K562 (cell line): ENCODE measurements around the gene ATOH8.

Experiments
- CBX5 ChIP-seq: IDR thresholded peaks from 2 replicates; pipeline ENCODE4 v1.6.1; 2014; ENCODE audit warnings: low read depth, borderline replicate concordance
- EGR1 ChIP-seq: fragments of 450-650 bp; conservative IDR thresholded peaks from 2 replicates; pipeline ENCODE4 v1.6.1; 2017; ENCODE audit warnings: mild to moderate bottlenecking
- MAFK ChIP-seq: IDR thresholded peaks from 2 replicates; pipeline ENCODE4 v1.6.1; 2011; ENCODE audit warnings: low read length, improper control_type of control experiment
- TF ChIP-seq, protein P1 (sequence below), 3 experiments: IDR thresholded peaks in 2 of 3; conservative IDR thresholded peaks in 1 of 3; 2 replicates each; pipeline ENCODE4 v1.5.1; 2011 to 2012; ENCODE audit warnings: low read length in 3 of 3, mild to moderate bottlenecking in 3 of 3, control low read depth in 2 of 3, improper control_type of control experiment in 1 of 3, inconsistent platforms in 1 of 3, low read depth in 1 of 3, mixed read lengths in 1 of 3, moderate library complexity in 1 of 3; ENCODE audit not compliant: insufficient read depth in 2 of 3
- TF ChIP-seq, protein P2 (sequence below), 2 experiments: fragments of 450-650 bp; formaldehyde crosslinking in 1 of 2; IDR thresholded peaks; 2 replicates each; pipeline versions ENCODE4 v1.4.0 to v1.6.1; 2014 to 2020; ENCODE audit warnings: mild to moderate bottlenecking in 2 of 2, borderline replicate concordance in 1 of 2, low read depth in 1 of 2

DNA sequence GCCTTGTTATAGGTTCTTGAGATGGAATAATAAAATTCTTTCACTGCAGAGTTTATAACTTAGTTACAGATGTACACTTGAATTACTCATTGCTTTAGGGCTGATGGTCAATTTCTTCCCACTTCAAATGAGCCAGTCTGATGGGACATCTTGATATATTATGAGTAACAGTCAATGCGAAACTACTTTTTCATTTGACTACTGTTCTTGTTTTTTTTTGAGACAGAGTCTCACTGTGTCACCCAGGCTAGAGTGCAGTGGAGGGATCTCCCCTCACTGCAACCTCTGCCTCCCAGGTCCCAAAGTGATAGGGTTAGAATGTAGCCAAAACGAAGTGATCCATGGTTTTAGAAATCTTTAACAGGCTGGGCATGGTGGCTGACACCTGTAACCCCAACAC lies 77.9 kb downstream of the ATOH8 start:
- TF ChIP-seq MAFK, result no peak
- no peak for TF ChIP-seq CBX5
- no peak for TF ChIP-seq EGR1
- TF ChIP-seq, protein P1, sequence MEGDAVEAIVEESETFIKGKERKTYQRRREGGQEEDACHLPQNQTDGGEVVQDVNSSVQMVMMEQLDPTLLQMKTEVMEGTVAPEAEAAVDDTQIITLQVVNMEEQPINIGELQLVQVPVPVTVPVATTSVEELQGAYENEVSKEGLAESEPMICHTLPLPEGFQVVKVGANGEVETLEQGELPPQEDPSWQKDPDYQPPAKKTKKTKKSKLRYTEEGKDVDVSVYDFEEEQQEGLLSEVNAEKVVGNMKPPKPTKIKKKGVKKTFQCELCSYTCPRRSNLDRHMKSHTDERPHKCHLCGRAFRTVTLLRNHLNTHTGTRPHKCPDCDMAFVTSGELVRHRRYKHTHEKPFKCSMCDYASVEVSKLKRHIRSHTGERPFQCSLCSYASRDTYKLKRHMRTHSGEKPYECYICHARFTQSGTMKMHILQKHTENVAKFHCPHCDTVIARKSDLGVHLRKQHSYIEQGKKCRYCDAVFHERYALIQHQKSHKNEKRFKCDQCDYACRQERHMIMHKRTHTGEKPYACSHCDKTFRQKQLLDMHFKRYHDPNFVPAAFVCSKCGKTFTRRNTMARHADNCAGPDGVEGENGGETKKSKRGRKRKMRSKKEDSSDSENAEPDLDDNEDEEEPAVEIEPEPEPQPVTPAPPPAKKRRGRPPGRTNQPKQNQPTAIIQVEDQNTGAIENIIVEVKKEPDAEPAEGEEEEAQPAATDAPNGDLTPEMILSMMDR (IDR thresholded peaks at IDR 0.05 in 2 of 3, conservative IDR thresholded peaks at IDR 0.05 in 1 of 3; ENCODE audit: insufficient read depth in 2 of 3, low read depth in 1 of 3, low read length in 3 of 3), result no peak
- TF ChIP-seq, protein P2, sequence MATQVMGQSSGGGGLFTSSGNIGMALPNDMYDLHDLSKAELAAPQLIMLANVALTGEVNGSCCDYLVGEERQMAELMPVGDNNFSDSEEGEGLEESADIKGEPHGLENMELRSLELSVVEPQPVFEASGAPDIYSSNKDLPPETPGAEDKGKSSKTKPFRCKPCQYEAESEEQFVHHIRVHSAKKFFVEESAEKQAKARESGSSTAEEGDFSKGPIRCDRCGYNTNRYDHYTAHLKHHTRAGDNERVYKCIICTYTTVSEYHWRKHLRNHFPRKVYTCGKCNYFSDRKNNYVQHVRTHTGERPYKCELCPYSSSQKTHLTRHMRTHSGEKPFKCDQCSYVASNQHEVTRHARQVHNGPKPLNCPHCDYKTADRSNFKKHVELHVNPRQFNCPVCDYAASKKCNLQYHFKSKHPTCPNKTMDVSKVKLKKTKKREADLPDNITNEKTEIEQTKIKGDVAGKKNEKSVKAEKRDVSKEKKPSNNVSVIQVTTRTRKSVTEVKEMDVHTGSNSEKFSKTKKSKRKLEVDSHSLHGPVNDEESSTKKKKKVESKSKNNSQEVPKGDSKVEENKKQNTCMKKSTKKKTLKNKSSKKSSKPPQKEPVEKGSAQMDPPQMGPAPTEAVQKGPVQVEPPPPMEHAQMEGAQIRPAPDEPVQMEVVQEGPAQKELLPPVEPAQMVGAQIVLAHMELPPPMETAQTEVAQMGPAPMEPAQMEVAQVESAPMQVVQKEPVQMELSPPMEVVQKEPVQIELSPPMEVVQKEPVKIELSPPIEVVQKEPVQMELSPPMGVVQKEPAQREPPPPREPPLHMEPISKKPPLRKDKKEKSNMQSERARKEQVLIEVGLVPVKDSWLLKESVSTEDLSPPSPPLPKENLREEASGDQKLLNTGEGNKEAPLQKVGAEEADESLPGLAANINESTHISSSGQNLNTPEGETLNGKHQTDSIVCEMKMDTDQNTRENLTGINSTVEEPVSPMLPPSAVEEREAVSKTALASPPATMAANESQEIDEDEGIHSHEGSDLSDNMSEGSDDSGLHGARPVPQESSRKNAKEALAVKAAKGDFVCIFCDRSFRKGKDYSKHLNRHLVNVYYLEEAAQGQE (IDR thresholded peaks at IDR 0.05; ENCODE audit: borderline replicate concordance), result no peak
- TF ChIP-seq, protein P2 (CRISPR knock-in tag; IDR thresholded peaks at IDR 0.05; ENCODE audit: low read depth), result no peak
